Hepatocyte (in vitro differentiated cells): Measurements from ENCODE around the gene NEMF.

Source experiments
- CTCF ChIP-seq: fragments of 200-600 bp; sonication (generic); IDR thresholded peaks from 2 replicates; pipeline ENCODE4 v1.5.1; 2016; ENCODE audit warnings: antibody characterized with exemption, mild to moderate bottlenecking; ENCODE audit not compliant: poor library complexity
- EZH2 ChIP-seq: fragments of 200-600 bp; sonication (generic); IDR thresholded peaks from 2 replicates; pipeline ENCODE4 v1.6.1; 2016; ENCODE audit warnings: antibody characterized with exemption, mild to moderate bottlenecking, borderline replicate concordance

- TF ChIP-seq CTCF (no peak), EZH2 (no peak)
These were observed 43.8 kb downstream of the NEMF start for GRCh38 chr14:49808780-49809179.
